ENCODE data around the gene SUPT3H.

DNA sequence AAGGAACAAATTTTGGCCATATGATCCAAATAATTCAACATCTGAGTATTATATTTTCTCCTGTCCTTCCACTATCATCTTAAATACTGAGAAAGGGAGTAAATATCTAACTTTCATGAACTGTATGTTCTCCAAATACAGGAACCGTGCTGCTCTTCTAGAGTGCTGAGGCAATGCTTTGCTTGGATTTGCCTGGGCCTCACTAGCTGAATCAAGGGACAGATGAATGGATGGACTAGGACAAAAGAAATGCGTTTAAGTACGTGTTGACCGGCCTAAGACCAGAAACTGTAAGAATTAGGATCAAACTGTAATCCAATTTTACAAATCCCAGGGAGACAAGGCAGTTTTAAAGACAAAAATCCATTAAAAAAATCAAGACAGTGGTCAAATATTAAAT, 412.0 kb downstream of the SUPT3H start:
- TF ChIP-seq, protein P1, sequence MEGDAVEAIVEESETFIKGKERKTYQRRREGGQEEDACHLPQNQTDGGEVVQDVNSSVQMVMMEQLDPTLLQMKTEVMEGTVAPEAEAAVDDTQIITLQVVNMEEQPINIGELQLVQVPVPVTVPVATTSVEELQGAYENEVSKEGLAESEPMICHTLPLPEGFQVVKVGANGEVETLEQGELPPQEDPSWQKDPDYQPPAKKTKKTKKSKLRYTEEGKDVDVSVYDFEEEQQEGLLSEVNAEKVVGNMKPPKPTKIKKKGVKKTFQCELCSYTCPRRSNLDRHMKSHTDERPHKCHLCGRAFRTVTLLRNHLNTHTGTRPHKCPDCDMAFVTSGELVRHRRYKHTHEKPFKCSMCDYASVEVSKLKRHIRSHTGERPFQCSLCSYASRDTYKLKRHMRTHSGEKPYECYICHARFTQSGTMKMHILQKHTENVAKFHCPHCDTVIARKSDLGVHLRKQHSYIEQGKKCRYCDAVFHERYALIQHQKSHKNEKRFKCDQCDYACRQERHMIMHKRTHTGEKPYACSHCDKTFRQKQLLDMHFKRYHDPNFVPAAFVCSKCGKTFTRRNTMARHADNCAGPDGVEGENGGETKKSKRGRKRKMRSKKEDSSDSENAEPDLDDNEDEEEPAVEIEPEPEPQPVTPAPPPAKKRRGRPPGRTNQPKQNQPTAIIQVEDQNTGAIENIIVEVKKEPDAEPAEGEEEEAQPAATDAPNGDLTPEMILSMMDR (IDR thresholded peaks at IDR 0.05) = no peak
- no peak for TF ChIP-seq POLR2A (IDR thresholded peaks at IDR 0.05)
- TF ChIP-seq EP300 (IDR thresholded peaks at IDR 0.05) = no peak

Data from ovary (tissue), 3 donors.